Smooth muscle cell (in vitro differentiated cells): Measurements from ENCODE around the gene MCM6. TPM values are rescaled to one million over a fixed set of nuclear protein-coding genes. Genes with fewer than 3 reads are reported as not detected.

ENCODE experiments used
- DNase-seq: peaks from one replicate; lab custom pipeline; 2025; ENCODE audit not compliant: unreplicated experiment; lab: John Stamatoyannopoulos, UW
- H2AFZ ChIP-seq: fragments of 200-600 bp; sonication (generic); 2 replicates; pipeline ENCODE4 v1.6.0; 2016; ENCODE audit warnings: antibody characterized with exemption, low read depth, mild to moderate bottlenecking
- H3F3A ChIP-seq: fragments of 200-600 bp; sonication (generic); 2 replicates; pipeline ENCODE4 v1.6.0; 2017; ENCODE audit warnings: antibody characterized with exemption, low read depth
- H3K27ac ChIP-seq: fragments of 200-600 bp; sonication (generic); 2 replicates; pipeline ENCODE4 v1.5.1; 2016; ENCODE audit warnings: low read depth, mild to moderate bottlenecking
- H3K27me3 ChIP-seq: fragments of 200-600 bp; sonication (generic); 2 replicates; pipeline ENCODE4 v1.6.1; 2016; ENCODE audit warnings: low read depth, mild to moderate bottlenecking
- H3K36me3 ChIP-seq: fragments of 200-600 bp; sonication (generic); 2 replicates; pipeline ENCODE4 v1.5.1; 2016; ENCODE audit warnings: low read depth
- H3K4me1 ChIP-seq: fragments of 200-600 bp; sonication (generic); 2 replicates; pipeline ENCODE4 v1.5.1; 2016; ENCODE audit warnings: low read depth
- H3K4me2 ChIP-seq: fragments of 200-600 bp; sonication (generic); 2 replicates; pipeline ENCODE4 v1.6.0; 2016; ENCODE audit warnings: mild to moderate bottlenecking
- H3K4me3 ChIP-seq: fragments of 200-600 bp; sonication (generic); 2 replicates; pipeline ENCODE4 v1.5.1; 2016; ENCODE audit warnings: mild to moderate bottlenecking
- H3K79me2 ChIP-seq: fragments of 200-600 bp; sonication (generic); 2 replicates; pipeline ENCODE4 v1.6.0; 2016; ENCODE audit warnings: low read depth, mild to moderate bottlenecking
- H3K9ac ChIP-seq: fragments of 200-600 bp; sonication (generic); 2 replicates; pipeline ENCODE4 v1.6.0; 2016; ENCODE audit warnings: low read depth
- H3K9me3 ChIP-seq: fragments of 200-600 bp; sonication (generic); replicated peaks from 2 replicates; pipeline ENCODE4 v1.5.1; 2016; ENCODE audit warnings: low read depth
- H4K20me1 ChIP-seq: fragments of 200-600 bp; sonication (generic); 2 replicates; pipeline ENCODE4 v1.6.0; 2016; ENCODE audit warnings: low read depth
- CTCF ChIP-seq: fragments of 200-600 bp; sonication (generic); IDR thresholded peaks from 2 replicates; pipeline ENCODE4 v1.5.1; 2017; ENCODE audit warnings: borderline replicate concordance, mild to moderate bottlenecking, antibody characterized with exemption; ENCODE audit not compliant: insufficient read depth, poor library complexity, severe bottlenecking
- WGBS: methylation state at CpG from one replicate; pipeline ENCODE4 v1.1.7; 2016; ENCODE audit warnings: low lambda C conversion rate; 5-methylcytosine and 5-hydroxymethylcytosine counted together
- polyA plus RNA-seq: library from polyadenylated mRNA; unstranded; fragments of >200 nt; fragmentation: Nextera tagmentation; extraction: Ambion mirVana; gene quantifications from 2 replicates; pipeline ENCODE4 v1.2.1, GENCODE V29; 2016
- total RNA-seq: library from RNA; depleted of rRNA; stranded (reverse); fragments of >200 nt; gene quantifications from 2 replicates; pipeline ENCODE4 v1.2.3, GENCODE V29; 2014

MCM6 gene
- total and polyA plus RNA-seq, 2 experiments from 2014 or later = 17.3 to 19.0 TPM

DNA sequence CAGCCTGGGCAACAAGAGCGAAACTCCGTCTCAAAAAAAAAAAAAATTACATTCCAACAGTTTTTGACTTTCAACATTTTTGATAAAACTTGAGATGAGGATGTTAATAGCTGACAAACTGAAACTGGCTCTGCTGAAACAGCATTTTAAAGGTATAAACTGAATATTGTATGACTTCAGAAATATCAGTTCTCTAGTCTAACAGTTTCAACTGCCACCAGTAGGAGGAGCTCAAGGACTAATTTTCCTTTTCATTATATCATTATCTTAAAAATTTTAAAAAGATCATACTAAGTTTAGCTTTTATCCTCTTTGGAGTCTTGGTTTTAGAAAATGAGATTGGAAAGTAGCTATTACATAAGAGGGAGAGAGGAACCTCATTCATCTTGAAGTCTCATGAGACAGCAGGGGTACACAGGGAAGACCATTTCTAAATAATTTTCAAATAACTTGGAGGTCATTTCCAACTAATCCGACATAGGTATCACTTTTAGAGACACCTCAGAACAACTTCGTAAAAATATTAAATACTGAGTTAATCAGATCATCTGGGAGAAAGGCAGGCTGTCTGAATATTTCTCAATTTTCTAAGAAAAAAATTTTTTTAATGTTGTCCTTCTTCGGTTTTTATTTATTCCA is 37.6 kb upstream of the MCM6 start:
- H3K27ac ChIP-seq = no peak overlapping the region
- H3K27me3 ChIP-seq = no peaks in the 10 kb centered on the region
- H3K4me2 ChIP-seq = no peak overlapping the region
- no peak overlapping the region for H2AFZ ChIP-seq
- H3K36me3 ChIP-seq = peaks cover 18% of the 10 kb centered on the region
- no peaks in the 10 kb centered on the region for H3K9me3 ChIP-seq
- 80% methylated on average over 5 of the region's 5 CpGs for WGBS
- H3K79me2 ChIP-seq = no peaks in the 10 kb centered on the region
- no peak overlapping the region for H3K4me3 ChIP-seq
- H4K20me1 ChIP-seq = peaks cover 13% of the 10 kb centered on the region
- no peaks in the 10 kb centered on the region for H3K4me1 ChIP-seq
- H3K9ac ChIP-seq = no peak overlapping the region
- TF ChIP-seq CTCF = peak; percentile 87
- peaks cover 4% of the 10 kb centered on the region for H3F3A ChIP-seq
- DNase-seq = no peak

DNA sequence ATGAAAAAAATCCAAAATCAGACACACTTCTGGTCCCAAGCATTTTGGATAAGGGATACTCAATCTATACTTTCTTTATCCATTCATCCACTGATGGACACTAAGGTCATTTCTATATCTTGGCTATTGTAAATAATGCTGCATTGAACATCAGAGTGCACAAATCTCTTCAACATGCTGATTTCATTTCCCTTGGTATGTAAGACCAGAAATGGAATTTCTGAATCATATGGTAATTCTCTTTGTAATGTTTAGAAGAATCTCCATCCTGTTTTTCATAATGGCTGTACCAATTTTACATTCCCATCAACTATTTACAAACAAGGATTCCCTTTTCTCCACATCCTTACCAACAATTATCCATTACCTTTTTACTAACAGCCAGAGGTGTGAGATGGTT is 33.7 kb upstream of the MCM6 start:
- Histone ChIP-seq H3K9me3 (no peaks in the 10 kb centered on the region), H3K4me2 (no peak overlapping the region), H3K4me1 (no peaks in the 10 kb centered on the region), H3K9ac (no peak overlapping the region), H3K79me2 (no peaks in the 10 kb centered on the region), H3F3A (peaks cover 4% of the 10 kb centered on the region), H3K4me3 (no peak overlapping the region), H4K20me1 (peaks cover 5% of the 10 kb centered on the region), H3K27me3 (no peaks in the 10 kb centered on the region), H3K27ac (no peak overlapping the region), H3K36me3 (peaks cover 25% of the 10 kb centered on the region), H2AFZ (no peak overlapping the region)
- DNase-seq = no peak
- TF ChIP-seq CTCF = no peak

- H3K27me3 ChIP-seq = no peaks in the 10 kb centered on the region
- DNase-seq = no peak
- no peak overlapping the region for H3K27ac ChIP-seq
- no peak overlapping the region for H3K9ac ChIP-seq
- peaks cover 13% of the 10 kb centered on the region for H3K36me3 ChIP-seq
- H3K79me2 ChIP-seq = no peaks in the 10 kb centered on the region
- H3F3A ChIP-seq = no peaks in the 10 kb centered on the region
- H4K20me1 ChIP-seq = no peaks in the 10 kb centered on the region
- no peak overlapping the region for H3K4me2 ChIP-seq
- H3K9me3 ChIP-seq = no peaks in the 10 kb centered on the region
- H3K4me3 ChIP-seq = no peak overlapping the region
- TF ChIP-seq CTCF = no peak
- no peak overlapping the region for H2AFZ ChIP-seq
- H3K4me1 ChIP-seq = no peaks in the 10 kb centered on the region
Measured at GRCh38 chr2:135905679-135906078, 29.4 kb upstream of the MCM6 start.

DNA sequence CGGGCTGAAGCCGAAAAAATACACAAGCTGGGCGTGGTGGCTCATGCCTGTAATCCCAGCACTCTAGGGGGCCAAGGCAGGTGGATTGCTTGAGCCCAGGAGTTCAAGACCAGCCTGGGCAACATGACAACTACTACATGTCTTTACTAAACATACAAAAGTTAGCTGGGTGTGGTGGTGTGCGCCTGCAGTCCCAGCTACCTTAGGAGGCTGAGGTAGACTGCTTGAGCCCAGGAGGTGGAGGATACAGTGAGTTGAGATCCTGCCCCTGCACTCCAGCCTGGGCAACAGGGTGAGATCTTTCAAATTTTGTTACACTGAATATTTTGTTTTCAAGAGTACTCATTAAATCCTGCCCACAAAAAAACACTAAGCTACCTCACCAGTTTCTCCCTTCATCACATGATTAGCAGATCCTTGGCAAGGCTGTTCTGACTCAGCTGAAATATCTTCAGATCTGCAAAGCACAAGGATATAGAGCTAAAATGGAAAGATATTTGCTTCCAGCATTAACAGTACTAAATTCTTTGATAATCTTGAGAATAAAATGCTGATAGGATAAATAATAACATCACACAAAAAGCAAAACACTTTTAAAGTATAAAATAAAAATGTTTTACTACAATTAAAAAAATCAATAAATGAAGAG is 28.2 kb upstream of the MCM6 start:
- Histone ChIP-seq H3K79me2 (no peaks in the 10 kb centered on the region), H3K4me3 (no peak overlapping the region), H2AFZ (no peak overlapping the region), H3K4me2 (no peak overlapping the region), H3F3A (no peaks in the 10 kb centered on the region), H3K4me1 (no peaks in the 10 kb centered on the region), H4K20me1 (no peaks in the 10 kb centered on the region), H3K9me3 (no peaks in the 10 kb centered on the region), H3K9ac (no peak overlapping the region), H3K27me3 (no peaks in the 10 kb centered on the region), H3K27ac (peak overlapping the region; percentile 15), H3K36me3 (peaks cover 9% of the 10 kb centered on the region)
- 96% methylated on average over 4 of the region's 4 CpGs for WGBS
- no peak for DNase-seq
- TF ChIP-seq CTCF = no peak
